Fibroblast of lung (primary cell): ENCODE results near the gene SLC7A5. TPM values are rescaled to one million over a fixed set of nuclear protein-coding genes. Genes with fewer than 3 reads are reported as not detected.
A peak's percentile ranks its signal among the peaks of the same experiment; 100 is the strongest.

ENCODE experiments used
- DNase-seq, 2 donors: peaks; one replicate each; pipeline versions ENCODE4 v3.0.0 to v3.0.0-alpha.2; 2010; ENCODE audit warnings: low read depth in 2 of 2
- H2AFZ ChIP-seq: 2 replicates; pipeline ENCODE4 v1.5.1; 2012; ENCODE audit warnings: low read length, control low read depth, inconsistent platforms
- H3K27ac ChIP-seq: 2 replicates; pipeline ENCODE4 v1.5.1; 2011; ENCODE audit warnings: low read length, control low read depth; ENCODE audit not compliant: insufficient read depth
- H3K27me3 ChIP-seq: 2 replicates; pipeline ENCODE4 v1.5.1; 2011; ENCODE audit warnings: mild to moderate bottlenecking, low read length; ENCODE audit not compliant: control insufficient read depth, insufficient read depth
- H3K36me3 ChIP-seq: 2 replicates; pipeline ENCODE4 v1.5.1; 2011; ENCODE audit warnings: low read length; ENCODE audit not compliant: control insufficient read depth, insufficient read depth
- H3K4me1 ChIP-seq: 2 replicates; pipeline ENCODE4 v1.5.1; 2011; ENCODE audit warnings: low read length; ENCODE audit not compliant: control insufficient read depth, insufficient read depth; ENCODE audit errors: extremely low read depth
- H3K4me2 ChIP-seq: 2 replicates; pipeline ENCODE4 v1.5.1; 2011; ENCODE audit warnings: low read length, control low read depth; ENCODE audit not compliant: insufficient read depth; ENCODE audit errors: extremely low read depth
- H3K4me3 ChIP-seq, 4 experiments: fragments of 200-600 bp in 1 of 4; sonication (generic) in 1 of 4; replicated peaks in 1 of 4; 2 replicates each; pipeline ENCODE4 v1.5.1; 2011 to 2016; ENCODE audit warnings: low read length in 4 of 4, low read depth in 3 of 4, mild to moderate bottlenecking in 3 of 4, control low read depth in 2 of 4, inconsistent platforms in 1 of 4, mixed read lengths in 1 of 4; ENCODE audit not compliant: insufficient read depth in 1 of 4; ENCODE audit errors: control extremely low read depth in 1 of 4
- H3K79me2 ChIP-seq: 2 replicates; pipeline ENCODE4 v1.5.1; 2012; ENCODE audit warnings: mild to moderate bottlenecking, low read length, inconsistent platforms; ENCODE audit not compliant: control insufficient read depth, insufficient read depth
- H3K9ac ChIP-seq: 2 replicates; pipeline ENCODE4 v1.5.1; 2011; ENCODE audit warnings: mild to moderate bottlenecking, low read length, control low read depth; ENCODE audit not compliant: insufficient read depth
- H3K9me3 ChIP-seq: 2 replicates; pipeline ENCODE4 v1.5.1; 2012; ENCODE audit warnings: low read depth, low read length; ENCODE audit not compliant: control insufficient read depth, insufficient read depth
- H4K20me1 ChIP-seq: 2 replicates; pipeline ENCODE4 v1.5.1; 2011; ENCODE audit warnings: low read length; ENCODE audit not compliant: control insufficient read depth, insufficient read depth; ENCODE audit errors: extremely low read depth
- CTCF ChIP-seq, 2 donors: IDR thresholded peaks in 1 of 2; conservative IDR thresholded peaks in 1 of 2; 1 replicate in 1 of 2; 2 replicates in 1 of 2; pipeline ENCODE4 v1.5.1; 2011 to 2012; ENCODE audit warnings: low read length in 2 of 2, control low read depth in 1 of 2, inconsistent platforms in 1 of 2, low read depth in 1 of 2, mild to moderate bottlenecking in 1 of 2
- EZH2 ChIP-seq: IDR thresholded peaks from 2 replicates; pipeline ENCODE4 v1.5.1; 2012; ENCODE audit warnings: low read length, control low read depth, mild to moderate bottlenecking; ENCODE audit errors: missing control alignments
- polyA plus RNA-seq, 2 donors: library from polyadenylated mRNA; depleted of rRNA in 1 of 2; stranded (reverse) in 1 of 2; unstranded in 1 of 2; fragments of >200 nt; gene quantifications; 2 replicates each; pipeline ENCODE4 v1.2.1, GENCODE V29; 2011 to 2012; ENCODE audit warnings: missing spikeins in 1 of 2
- total RNA-seq: library from RNA; depleted of rRNA; stranded (reverse); fragments of >200 nt; gene quantifications from 2 replicates; pipeline ENCODE4 v1.2.1, GENCODE V29; 2014

SLC7A5 gene
- total and polyA plus RNA-seq, 2 donors (not counting 1 experiment from before 2014, with no cell fraction given) = 5.2 to 38.3 TPM

GRCh38 chr16:87837627-87838289 lies 31.5 kb downstream of the SLC7A5 start:
- DNase-seq = no peak
- no peaks in the 10 kb centered on the region for H3K79me2 ChIP-seq
- no peaks in the 10 kb centered on the region for H3K9me3 ChIP-seq
- H4K20me1 ChIP-seq = no peaks in the 10 kb centered on the region
- TF ChIP-seq EZH2 (no peak), CTCF (conservative IDR thresholded peaks at IDR 0.05 in 1 of 2, IDR thresholded peaks at IDR 0.05 in 1 of 2; ENCODE audit: low read depth in 1 of 2, low read length in 2 of 2) (no peak)
- H3K4me3 ChIP-seq = no peak overlapping the region
- no peak overlapping the region for H3K4me2 ChIP-seq
- H3K9ac ChIP-seq = no peak overlapping the region
- peaks cover 4% of the 10 kb centered on the region for H3K4me1 ChIP-seq
- no peaks in the 10 kb centered on the region for H3K27me3 ChIP-seq
- peaks cover 9% of the 10 kb centered on the region for H3K36me3 ChIP-seq
- no peak overlapping the region for H2AFZ ChIP-seq
- no peak overlapping the region for H3K27ac ChIP-seq

DNA sequence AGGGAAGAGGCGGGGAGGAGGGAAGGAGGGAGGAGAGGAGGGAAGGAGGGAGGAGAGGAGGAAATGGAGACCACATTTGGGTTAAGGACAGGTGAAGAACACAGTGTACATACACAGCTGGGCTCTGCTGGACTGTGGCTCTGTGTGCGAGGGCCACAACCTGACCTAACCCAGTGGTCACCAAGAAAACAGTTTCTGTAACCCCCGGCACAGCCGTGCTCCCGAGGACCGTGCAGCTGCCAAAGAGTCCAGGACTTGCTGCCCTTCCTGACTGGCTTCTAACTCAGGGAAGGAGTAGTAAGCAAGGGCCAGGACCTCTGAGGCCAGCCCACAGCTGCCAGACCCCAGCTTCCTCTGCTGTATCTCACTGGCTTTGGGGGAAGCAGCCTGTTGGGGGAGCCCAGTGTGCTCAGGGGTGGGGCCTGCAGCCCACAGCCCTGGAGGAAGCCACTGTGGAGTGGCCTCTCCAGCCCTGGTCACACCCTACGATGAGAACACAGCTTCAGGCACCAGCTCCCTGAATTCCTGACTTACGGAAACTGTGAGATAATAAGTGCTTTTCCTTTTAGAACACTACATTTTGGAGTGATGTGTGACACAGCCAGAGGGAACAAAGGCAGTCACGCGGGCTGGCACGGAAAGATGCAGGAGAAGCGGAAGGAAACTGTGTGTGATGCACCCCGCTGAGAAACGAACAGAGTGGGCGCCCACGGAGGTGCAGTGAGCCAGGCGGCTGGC lies 32.3 kb downstream of the SLC7A5 start:
- no peak overlapping the region for H3K4me2 ChIP-seq
- H3K36me3 ChIP-seq = peaks cover 9% of the 10 kb centered on the region
- H3K27ac ChIP-seq = no peak overlapping the region
- H3K79me2 ChIP-seq = no peaks in the 10 kb centered on the region
- no peak overlapping the region for H3K9ac ChIP-seq
- no peaks in the 10 kb centered on the region for H4K20me1 ChIP-seq
- peak; percentile 25 to 37 for DNase-seq
- H3K27me3 ChIP-seq = no peaks in the 10 kb centered on the region
- H2AFZ ChIP-seq = no peak overlapping the region
- peaks cover 4% of the 10 kb centered on the region for H3K4me1 ChIP-seq
- H3K4me3 ChIP-seq = no peak overlapping the region
- H3K9me3 ChIP-seq = no peaks in the 10 kb centered on the region
- no peak for TF ChIP-seq CTCF (conservative IDR thresholded peaks at IDR 0.05 in 1 of 2, IDR thresholded peaks at IDR 0.05 in 1 of 2; ENCODE audit: low read depth in 1 of 2, low read length in 2 of 2)
- no peak for TF ChIP-seq EZH2

- peaks cover 4% of the 10 kb centered on the region for H3K4me1 ChIP-seq
- no peak overlapping the region for H3K4me2 ChIP-seq
- TF ChIP-seq CTCF (conservative IDR thresholded peaks at IDR 0.05 in 1 of 2, IDR thresholded peaks at IDR 0.05 in 1 of 2; ENCODE audit: low read depth in 1 of 2, low read length in 2 of 2) (no peak), EZH2 (no peak)
- no peaks in the 10 kb centered on the region for H3K9me3 ChIP-seq
- peaks cover 9% of the 10 kb centered on the region for H3K36me3 ChIP-seq
- no peaks in the 10 kb centered on the region for H3K27me3 ChIP-seq
- H3K4me3 ChIP-seq = no peak overlapping the region
- no peak overlapping the region for H3K9ac ChIP-seq
- no peak overlapping the region for H3K27ac ChIP-seq
- no peak overlapping the region for H2AFZ ChIP-seq
- H3K79me2 ChIP-seq = no peaks in the 10 kb centered on the region
- no peak for DNase-seq
- no peaks in the 10 kb centered on the region for H4K20me1 ChIP-seq
Measured at GRCh38 chr16:87836346-87836843, 32.9 kb downstream of the SLC7A5 start.
